Liver (tissue), 9 donors: Measurements from ENCODE around the gene MKRN2. TPM values are rescaled to one million over a fixed set of nuclear protein-coding genes. Genes with fewer than 3 reads are reported as not detected.
A peak's percentile ranks its signal among the peaks of the same experiment; 100 is the strongest.

Source experiments
- DNase-seq: peaks from one replicate; pipeline ENCODE4 v3.0.0-alpha.2; 2017; ENCODE audit warnings: low spot score
- H3K27ac ChIP-seq, 2 donors: one replicate each; pipeline ENCODE4 v1.7.0; 2013; ENCODE audit warnings: inconsistent platforms in 2 of 2, low read length in 2 of 2, control low read depth in 1 of 2, low read depth in 1 of 2, mild to moderate bottlenecking in 1 of 2
- H3K27me3 ChIP-seq, 4 donors: one replicate each; pipeline versions ENCODE4 v1.6.1 to v1.7.0; 2013; ENCODE audit warnings: low read length in 3 of 4, inconsistent platforms in 1 of 4, mild to moderate bottlenecking in 1 of 4, moderate library complexity in 1 of 4; ENCODE audit not compliant: control insufficient read depth in 4 of 4, insufficient read depth in 4 of 4
- H3K36me3 ChIP-seq, 4 donors: one replicate each; pipeline versions ENCODE4 v1.6.1 to v1.7.0; 2013; ENCODE audit warnings: low read length in 3 of 4, mild to moderate bottlenecking in 3 of 4, low read depth in 1 of 4, moderate library complexity in 1 of 4; ENCODE audit not compliant: control insufficient read depth in 4 of 4, insufficient read depth in 3 of 4
- H3K4me1 ChIP-seq, 4 donors: one replicate each; pipeline versions ENCODE4 v1.6.1 to v1.7.0; 2013; ENCODE audit warnings: low read length in 3 of 4, mild to moderate bottlenecking in 3 of 4, moderate library complexity in 1 of 4; ENCODE audit not compliant: control insufficient read depth in 4 of 4, insufficient read depth in 4 of 4
- H3K4me3 ChIP-seq, 3 donors: one replicate each; pipeline versions ENCODE4 v1.6.1 to v1.7.0; 2013; ENCODE audit warnings: low read length in 3 of 3, control low read depth in 1 of 3, low read depth in 1 of 3, mild to moderate bottlenecking in 1 of 3
- H3K9ac ChIP-seq, 2 donors: one replicate each; pipeline ENCODE4 v1.7.0; 2013; ENCODE audit warnings: low read length in 2 of 2, mild to moderate bottlenecking in 2 of 2, moderate library complexity in 2 of 2, control low read depth in 1 of 2, low read depth in 1 of 2
- H3K9me3 ChIP-seq, 4 donors: one replicate each; pipeline versions ENCODE4 v1.6.1 to v1.7.0; 2013; ENCODE audit warnings: low read length in 3 of 4; ENCODE audit not compliant: control insufficient read depth in 4 of 4
- EGR1 ChIP-seq, 2 donors: IDR thresholded peaks; 2 replicates each; pipeline ENCODE4 v1.6.1; 2016 to 2018; ENCODE audit warnings: antibody characterized with exemption in 2 of 2, low read depth in 2 of 2
- FOXA1 ChIP-seq: IDR thresholded peaks from 2 replicates; pipeline ENCODE4 v1.6.1; 2016; ENCODE audit warnings: antibody characterized with exemption
- FOXA2 ChIP-seq: IDR thresholded peaks from 2 replicates; pipeline ENCODE4 v1.6.1; 2016; ENCODE audit warnings: antibody characterized with exemption
- GABPA ChIP-seq, 2 donors: IDR thresholded peaks in 1 of 2; conservative IDR thresholded peaks in 1 of 2; 2 replicates each; pipeline ENCODE4 v1.6.1; 2016; ENCODE audit warnings: antibody characterized with exemption in 2 of 2, mild to moderate bottlenecking in 1 of 2, moderate library complexity in 1 of 2
- HNF4A ChIP-seq, 2 donors: conservative IDR thresholded peaks; 2 replicates each; pipeline ENCODE4 v1.6.1; 2016; ENCODE audit warnings: antibody characterized with exemption in 2 of 2, mild to moderate bottlenecking in 2 of 2
- HNF4G ChIP-seq: IDR thresholded peaks from 2 replicates; pipeline ENCODE4 v1.6.1; 2016; ENCODE audit warnings: antibody characterized with exemption
- JUND ChIP-seq, 2 donors: IDR thresholded peaks; 2 replicates each; pipeline ENCODE4 v1.6.1; 2016; ENCODE audit warnings: antibody characterized with exemption in 2 of 2
- MAX ChIP-seq: IDR thresholded peaks from 2 replicates; pipeline ENCODE4 v1.6.1; 2016; ENCODE audit warnings: antibody characterized with exemption
- NR2F2 ChIP-seq: IDR thresholded peaks from 2 replicates; pipeline ENCODE4 v1.6.1; 2016; ENCODE audit warnings: antibody characterized with exemption
- RAD21 ChIP-seq, 2 donors: IDR thresholded peaks; 2 replicates each; pipeline ENCODE4 v1.6.1; 2016; ENCODE audit warnings: antibody characterized with exemption in 2 of 2, mild to moderate bottlenecking in 2 of 2
- REST ChIP-seq: IDR thresholded peaks from 2 replicates; pipeline ENCODE4 v1.6.1; 2016; ENCODE audit warnings: antibody characterized with exemption, mild to moderate bottlenecking
- RXRA ChIP-seq, 2 donors: IDR thresholded peaks; 2 replicates each; pipeline ENCODE4 v1.6.1; 2017 to 2018; ENCODE audit warnings: antibody characterized with exemption in 2 of 2, mild to moderate bottlenecking in 1 of 2
- TAF1 ChIP-seq: conservative IDR thresholded peaks from 2 replicates; pipeline ENCODE4 v1.6.1; 2016; ENCODE audit warnings: antibody characterized with exemption, mild to moderate bottlenecking
- YY1 ChIP-seq: IDR thresholded peaks from 2 replicates; pipeline ENCODE4 v1.6.1; 2016; ENCODE audit warnings: antibody characterized with exemption, mild to moderate bottlenecking
- WGBS: extraction: QIAGEN DNeasy Blood & Tissue Kit; methylation state at CpG from one replicate; pipeline ENCODE4 v1.1.7; 2013; 5-methylcytosine and 5-hydroxymethylcytosine counted together
- polyA plus RNA-seq, 2 donors: library from polyadenylated mRNA; stranded (reverse) in 1 of 2; unstranded in 1 of 2; fragments of 200-250 nt in 1 of 2; fragments of >200 nt in 1 of 2; fragmentation: Nextera tagmentation in 1 of 2; extraction: Ambion mirVana in 1 of 2; gene quantifications; one replicate each; pipeline versions ENCODE4 v1.2.1 to v1.2.3, GENCODE V29; 2013 to 2015
- total RNA-seq, 2 donors: library from RNA; depleted of rRNA; stranded (reverse); fragments of >200 nt; gene quantifications; one replicate each; pipeline ENCODE4 v1.2.3, GENCODE V29; 2014
- TF ChIP-seq, protein P1 (sequence below): fragments of 150-350 bp; IDR thresholded peaks from 2 replicates; pipeline ENCODE4 v1.5.1; 2017; ENCODE audit warnings: improper control_type of control experiment, low read depth, low read length; ENCODE audit not compliant: missing input control
- TF ChIP-seq, protein P2 (sequence below): IDR thresholded peaks from 2 replicates; pipeline ENCODE4 v1.6.1; 2016; ENCODE audit warnings: antibody characterized with exemption
- donor health status: healthy.
- donor health status: healthy.
- donor health status: healthy.
- donor health status: healthy.
- donor health status: healthy.

MKRN2 gene
- total and polyA plus RNA-seq, 4 donors, result 6.1 to 17.3 (median 11.7) TPM

DNA sequence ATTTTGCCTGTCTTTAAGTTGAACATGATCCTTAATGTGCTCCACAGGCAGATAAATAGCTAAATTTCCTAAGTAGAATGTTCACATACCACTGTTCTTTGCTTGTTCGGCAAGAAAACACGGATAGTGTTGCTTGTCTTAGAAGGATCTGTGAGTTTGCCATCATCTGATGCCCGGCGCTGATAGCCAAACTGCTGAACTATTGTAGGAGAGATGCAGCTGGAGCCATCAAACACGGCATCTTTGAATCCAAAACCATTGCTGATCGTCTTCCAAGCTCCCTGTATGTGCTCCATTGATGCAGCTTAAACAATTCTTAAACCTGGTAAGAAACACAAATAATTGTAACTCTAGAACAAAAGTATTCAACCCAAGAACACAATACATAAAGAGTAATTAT lies 61.5 kb downstream of the MKRN2 start:
- no peaks in the 10 kb centered on the region for H3K27me3 ChIP-seq
- TF ChIP-seq RXRA (IDR thresholded peaks at IDR 0.05) (no peak), FOXA2 (no peak), FOXA1 (no peak), JUND (IDR thresholded peaks at IDR 0.05) (no peak), HNF4A (conservative IDR thresholded peaks at IDR 0.05) (no peak), TAF1 (no peak), RAD21 (IDR thresholded peaks at IDR 0.05) (no peak), MAX (no peak), REST (no peak)
- TF ChIP-seq, protein P1, sequence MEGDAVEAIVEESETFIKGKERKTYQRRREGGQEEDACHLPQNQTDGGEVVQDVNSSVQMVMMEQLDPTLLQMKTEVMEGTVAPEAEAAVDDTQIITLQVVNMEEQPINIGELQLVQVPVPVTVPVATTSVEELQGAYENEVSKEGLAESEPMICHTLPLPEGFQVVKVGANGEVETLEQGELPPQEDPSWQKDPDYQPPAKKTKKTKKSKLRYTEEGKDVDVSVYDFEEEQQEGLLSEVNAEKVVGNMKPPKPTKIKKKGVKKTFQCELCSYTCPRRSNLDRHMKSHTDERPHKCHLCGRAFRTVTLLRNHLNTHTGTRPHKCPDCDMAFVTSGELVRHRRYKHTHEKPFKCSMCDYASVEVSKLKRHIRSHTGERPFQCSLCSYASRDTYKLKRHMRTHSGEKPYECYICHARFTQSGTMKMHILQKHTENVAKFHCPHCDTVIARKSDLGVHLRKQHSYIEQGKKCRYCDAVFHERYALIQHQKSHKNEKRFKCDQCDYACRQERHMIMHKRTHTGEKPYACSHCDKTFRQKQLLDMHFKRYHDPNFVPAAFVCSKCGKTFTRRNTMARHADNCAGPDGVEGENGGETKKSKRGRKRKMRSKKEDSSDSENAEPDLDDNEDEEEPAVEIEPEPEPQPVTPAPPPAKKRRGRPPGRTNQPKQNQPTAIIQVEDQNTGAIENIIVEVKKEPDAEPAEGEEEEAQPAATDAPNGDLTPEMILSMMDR, result no peak
- TF ChIP-seq, protein P2, sequence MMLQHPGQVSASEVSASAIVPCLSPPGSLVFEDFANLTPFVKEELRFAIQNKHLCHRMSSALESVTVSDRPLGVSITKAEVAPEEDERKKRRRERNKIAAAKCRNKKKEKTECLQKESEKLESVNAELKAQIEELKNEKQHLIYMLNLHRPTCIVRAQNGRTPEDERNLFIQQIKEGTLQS, result no peak
- WGBS, result 97% methylated on average over 6 of the region's 6 CpGs
- no peak overlapping the region for H3K4me3 ChIP-seq
- no peak overlapping the region for H3K27ac ChIP-seq
- peaks cover 13 to 26% (median 24%) of the 10 kb centered on the region in 4 donors for H3K4me1 ChIP-seq
- no peaks in the 10 kb centered on the region for H3K9me3 ChIP-seq
- peaks cover 2 to 14% (median 8%) of the 10 kb centered on the region in 4 donors for H3K36me3 ChIP-seq
- H3K9ac ChIP-seq, result no peak overlapping the region
- no peak for DNase-seq

DNA sequence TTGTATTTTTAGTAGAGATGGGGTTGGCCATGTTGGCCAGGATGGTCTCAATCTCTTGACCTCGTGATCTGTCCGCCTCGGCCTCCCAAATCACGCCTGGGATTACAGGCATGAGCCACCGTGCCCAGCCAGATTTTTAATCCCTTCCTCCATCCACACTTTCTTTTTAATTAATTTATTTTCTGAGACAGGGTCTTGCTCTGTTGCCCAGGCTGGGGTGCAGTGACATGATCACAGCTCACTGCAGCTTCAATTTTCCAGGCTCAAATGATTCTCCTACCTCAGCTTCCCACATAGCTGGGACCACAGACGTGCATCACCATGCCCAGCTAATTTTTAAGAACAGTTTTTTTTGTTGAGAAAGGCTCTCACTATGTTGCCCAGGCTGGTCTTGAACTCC lies 63.4 kb downstream of the MKRN2 start:
- no peak overlapping the region for H3K9ac ChIP-seq
- 96% methylated on average over 6 of the region's 6 CpGs for WGBS
- no peaks in the 10 kb centered on the region for H3K27me3 ChIP-seq
- DNase-seq, result no peak
- H3K4me1 ChIP-seq, result peaks cover 14 to 35% (median 28%) of the 10 kb centered on the region in 4 donors
- no peak overlapping the region for H3K4me3 ChIP-seq
- peak overlapping the region in 1 of 2 donors; percentile 19 for H3K27ac ChIP-seq
- H3K9me3 ChIP-seq, result no peaks in the 10 kb centered on the region
- H3K36me3 ChIP-seq, result peaks cover 2 to 12% (median 8%) of the 10 kb centered on the region in 4 donors
- no peak for TF ChIP-seq RAD21 (IDR thresholded peaks at IDR 0.05)
- TF ChIP-seq GABPA (IDR thresholded peaks at IDR 0.05 in 1 of 2, conservative IDR thresholded peaks at IDR 0.05 in 1 of 2), result no peak
- no peak for TF ChIP-seq EGR1 (IDR thresholded peaks at IDR 0.05; ENCODE audit: low read depth in 2 of 2)
- TF ChIP-seq HNF4G, result no peak
- no peak for TF ChIP-seq FOXA1
- TF ChIP-seq FOXA2, result no peak
- TF ChIP-seq YY1, result no peak
- TF ChIP-seq RXRA (IDR thresholded peaks at IDR 0.05), result no peak
- no peak for TF ChIP-seq TAF1
- TF ChIP-seq, protein P2, result no peak
- no peak for TF ChIP-seq NR2F2
